Common myeloid progenitor, CD34-positive (primary cell): ENCODE results near the gene PCID2.

Experiments used
- CTCF ChIA-PET: fragments of 350-600 bp; sonication (Branson Sonifier 250); formaldehyde crosslinking; loops from one replicate; lab custom pipeline; 2021; ENCODE audit warnings: antibody characterized with exemption; lab: Charles Lee
- POLR2A ChIA-PET: fragments of 350-600 bp; sonication (Branson Sonifier 250); formaldehyde crosslinking; loops from one replicate; lab custom pipeline; 2021; ENCODE audit warnings: antibody characterized with exemption; lab: Charles Lee
- DNase-seq, 3 donors: peaks; one replicate each; pipeline versions ENCODE4 v3.0.0 to v3.0.0-alpha.2; 2013
- H3K27ac ChIP-seq, 2 experiments: 1 replicate in 1 of 2; 2 replicates in 1 of 2; pipeline ENCODE4 v1.7.0; 2013; ENCODE audit warnings: inconsistent platforms in 2 of 2, low read length in 2 of 2, mild to moderate bottlenecking in 2 of 2, low read depth in 1 of 2, moderate library complexity in 1 of 2; ENCODE audit not compliant: severe bottlenecking in 2 of 2, insufficient read depth in 1 of 2, poor library complexity in 1 of 2
- H3K27me3 ChIP-seq, 5 experiments: replicated peaks in 2 of 5; 1 replicate in 3 of 5; 2 replicates in 2 of 5; pipeline versions ENCODE4 v1.6.1 to v1.7.0; 2013; ENCODE audit warnings: low read length in 4 of 5, mild to moderate bottlenecking in 2 of 5, moderate library complexity in 2 of 5, inconsistent platforms in 1 of 5; ENCODE audit not compliant: insufficient read depth in 5 of 5, control insufficient read depth in 4 of 5
- H3K36me3 ChIP-seq, 4 experiments: 1 replicate in 2 of 4; 2 replicates in 2 of 4; pipeline versions ENCODE4 v1.6.1 to v1.7.0; 2013; ENCODE audit warnings: low read length in 3 of 4, control low read depth in 1 of 4, mild to moderate bottlenecking in 1 of 4; ENCODE audit not compliant: control insufficient read depth in 4 of 4, insufficient read depth in 4 of 4
- H3K4me1 ChIP-seq, 4 experiments: 1 replicate in 3 of 4; 2 replicates in 1 of 4; pipeline versions ENCODE4 v1.6.1 to v1.7.1; 2013; ENCODE audit warnings: low read length in 3 of 4, mild to moderate bottlenecking in 3 of 4, control low read depth in 1 of 4, inconsistent platforms in 1 of 4, moderate library complexity in 1 of 4; ENCODE audit not compliant: control insufficient read depth in 4 of 4, insufficient read depth in 4 of 4; ENCODE audit errors: control extremely low read depth in 1 of 4
- H3K4me3 ChIP-seq, 7 experiments: 1 replicate in 4 of 7; 2 replicates in 3 of 7; pipeline versions ENCODE4 v1.5.1 to v1.7.0; 2013; ENCODE audit warnings: mild to moderate bottlenecking in 7 of 7, low read length in 6 of 7, moderate library complexity in 6 of 7, inconsistent platforms in 2 of 7, low read depth in 2 of 7, control low read depth in 1 of 7; ENCODE audit not compliant: insufficient read depth in 4 of 7, control insufficient read depth in 1 of 7; ENCODE audit errors: extremely low read depth in 1 of 7
- H3K9me3 ChIP-seq, 5 experiments: 1 replicate in 4 of 5; 2 replicates in 1 of 5; pipeline versions ENCODE4 v1.6.1 to v1.7.1; 2013; ENCODE audit warnings: low read length in 4 of 5, mild to moderate bottlenecking in 2 of 5, inconsistent platforms in 1 of 5, low read depth in 1 of 5, moderate library complexity in 1 of 5; ENCODE audit not compliant: control insufficient read depth in 4 of 5, insufficient read depth in 2 of 5; ENCODE audit errors: control extremely low read depth in 1 of 5
- WGBS: methylation state at CpG from one replicate; pipeline ENCODE4 v1.1.5; 2013; ENCODE audit not compliant: insufficient coverage; 5-methylcytosine and 5-hydroxymethylcytosine counted together

PCID2 gene

GRCh38 chr13:113146750-113147149, 61.7 kb downstream of the PCID2 start:
- H3K9me3 ChIP-seq: no peaks in the 10 kb centered on the region
- H3K27ac ChIP-seq: no peak overlapping the region
- H3K36me3 ChIP-seq: no peaks in the 10 kb centered on the region
- H3K4me3 ChIP-seq: no peak overlapping the region
- WGBS: 94% methylated on average over 8 of the region's 9 CpGs
- POLR2A ChIA-PET: no interaction called here
- CTCF ChIA-PET: interaction anchor here (1.9 kb wide), 1 partner anchor 9 kb away, joined by 5 read pairs; no protein-coding TSS in a partner anchor
- no peak for DNase-seq
- peaks cover 0 to 2% (median under 1%) of the 10 kb centered on the region in 4 experiments for H3K4me1 ChIP-seq
- H3K27me3 ChIP-seq: peaks cover 0 to 11% (median 0%) of the 10 kb centered on the region in 5 experiments

GRCh38 chr13:113145911-113146598, 62.4 kb downstream of the PCID2 start:
- Histone ChIP-seq H3K27ac (no peak overlapping the region), H3K36me3 (no peaks in the 10 kb centered on the region), H3K4me3 (no peak overlapping the region), H3K27me3 (peaks cover 0 to 6% (median 0%) of the 10 kb centered on the region in 5 experiments), H3K9me3 (no peaks in the 10 kb centered on the region), H3K4me1 (no peaks in the 10 kb centered on the region)
- ChIA-PET CTCF (interaction anchor here (1.9 kb wide), 1 partner anchor 9 kb away, joined by 5 read pairs; no protein-coding TSS in a partner anchor), POLR2A (no interaction called here)
- 96% methylated on average over 12 of the region's 15 CpGs for WGBS
- no peak for DNase-seq

- POLR2A ChIA-PET: no interaction called here
- CTCF ChIA-PET: no interaction called here
- 86% methylated on average over 11 of the region's 12 CpGs for WGBS
Observed at GRCh38 chr13:113145496-113145895, 63.0 kb downstream of the PCID2 start.

GRCh38 chr13:113144255-113144629, 64.2 kb downstream of the PCID2 start:
- no peak overlapping the region for H3K4me3 ChIP-seq
- H3K36me3 ChIP-seq: no peaks in the 10 kb centered on the region
- H3K4me1 ChIP-seq: no peaks in the 10 kb centered on the region
- H3K27me3 ChIP-seq: no peaks in the 10 kb centered on the region
- no peaks in the 10 kb centered on the region for H3K9me3 ChIP-seq
- no peak for DNase-seq
- no peak overlapping the region for H3K27ac ChIP-seq
- CTCF ChIA-PET: no interaction called here
- POLR2A ChIA-PET: no interaction called here
- 93% methylated on average over 4 of the region's 12 CpGs for WGBS

More at GRCh38 chr13:113145496-113145895, 63.0 kb downstream of the PCID2 start:
- H3K27ac ChIP-seq: no peak overlapping the region
- H3K4me3 ChIP-seq: no peak overlapping the region
- H3K9me3 ChIP-seq: no peaks in the 10 kb centered on the region
- DNase-seq: no peak
- no peaks in the 10 kb centered on the region for H3K36me3 ChIP-seq
- H3K27me3 ChIP-seq: peaks cover 0 to 1% (median 0%) of the 10 kb centered on the region in 5 experiments
- H3K4me1 ChIP-seq: no peaks in the 10 kb centered on the region

- Histone ChIP-seq H3K4me1 (no peaks in the 10 kb centered on the region), H3K27ac (no peak overlapping the region), H3K4me3 (no peak overlapping the region), H3K36me3 (no peaks in the 10 kb centered on the region), H3K9me3 (no peaks in the 10 kb centered on the region), H3K27me3 (peaks cover 0 to 2% (median 0%) of the 10 kb centered on the region in 5 experiments)
- no peak for DNase-seq
- POLR2A ChIA-PET: no interaction called here
- CTCF ChIA-PET: no interaction called here
- WGBS: 95% methylated on average over 37 of the region's 39 CpGs
Observed at GRCh38 chr13:113143466-113144254, 64.8 kb downstream of the PCID2 start.

GRCh38 chr13:113142876-113143275, 65.6 kb downstream of the PCID2 start:
- H3K27ac ChIP-seq: no peak overlapping the region
- POLR2A ChIA-PET: no interaction called here

GRCh38 chr13:113141601-113141970, 66.9 kb downstream of the PCID2 start:
- Histone ChIP-seq H3K27me3 (peaks cover 0 to 5% (median 4%) of the 10 kb centered on the region in 5 experiments), H3K4me1 (no peaks in the 10 kb centered on the region), H3K36me3 (no peaks in the 10 kb centered on the region), H3K27ac (no peak overlapping the region), H3K4me3 (no peak overlapping the region), H3K9me3 (no peaks in the 10 kb centered on the region)
- POLR2A ChIA-PET: no interaction called here
- WGBS: 98% methylated on average over 14 of the region's 18 CpGs
- DNase-seq: no peak
- CTCF ChIA-PET: interaction anchor here (1.4 to 1.8 kb wide), 2 partner anchors 10 to 13 kb away, joined by 5 to 6 read pairs; no protein-coding TSS in a partner anchor

More at GRCh38 chr13:113142876-113143275, 65.6 kb downstream of the PCID2 start:
- WGBS: 92% methylated on average over 5 of the region's 7 CpGs
- H3K4me1 ChIP-seq: no peaks in the 10 kb centered on the region
- CTCF ChIA-PET: interaction anchor here (1.8 kb wide), 1 partner anchor 14 kb away, joined by 5 read pairs; no protein-coding TSS in a partner anchor
- H3K36me3 ChIP-seq: no peaks in the 10 kb centered on the region
- peaks cover 0 to 2% (median under 1%) of the 10 kb centered on the region in 5 experiments for H3K27me3 ChIP-seq
- no peaks in the 10 kb centered on the region for H3K9me3 ChIP-seq
- H3K4me3 ChIP-seq: no peak overlapping the region
- no peak for DNase-seq
